HepG2 (cell line): Measurements from ENCODE around the gene HK2. TPM values are rescaled to one million over a fixed set of nuclear protein-coding genes. Genes with fewer than 3 reads are reported as not detected.
A peak's percentile ranks its signal among the peaks of the same experiment; 100 is the strongest.

ENCODE experiments used
- ADNP ChIP-seq: sonication (generic); formaldehyde crosslinking; IDR thresholded peaks from 2 replicates; pipeline ENCODE4 v1.4.0; 2020; ENCODE audit warnings: missing genetic modification reagents
- DMAP1 ChIP-seq: IDR thresholded peaks from 2 replicates; pipeline ENCODE4 v1.6.1; 2016
- IKZF4 ChIP-seq: sonication (generic); formaldehyde crosslinking; IDR thresholded peaks from 2 replicates; pipeline ENCODE4 v1.5.1; 2020; ENCODE audit warnings: borderline replicate concordance, mild to moderate bottlenecking, low read depth, missing genetic modification reagents; ENCODE audit errors: not compliant biosample characterization
- JUND ChIP-seq: sonication (generic); formaldehyde crosslinking; IDR thresholded peaks from 2 replicates; pipeline ENCODE4 v1.8.0; 2022; ENCODE audit warnings: mild to moderate bottlenecking, missing genetic modification reagents
- PATZ1 ChIP-seq: sonication (generic); formaldehyde crosslinking; IDR thresholded peaks from 2 replicates; pipeline ENCODE4 v1.4.0; 2020; ENCODE audit warnings: missing genetic modification reagents
- PAXIP1 ChIP-seq: sonication (generic); formaldehyde crosslinking; conservative IDR thresholded peaks from 2 replicates; pipeline ENCODE4 v1.4.0; 2020; ENCODE audit warnings: mild to moderate bottlenecking, missing genetic modification reagents, moderate library complexity
- SNAPC2 ChIP-seq: sonication (generic); formaldehyde crosslinking; IDR thresholded peaks from 2 replicates; pipeline ENCODE4 v1.8.1; 2022; ENCODE audit warnings: mild to moderate bottlenecking, missing genetic modification reagents
- THAP7 ChIP-seq: sonication (generic); formaldehyde crosslinking; IDR thresholded peaks from 2 replicates; pipeline ENCODE4 v1.8.1; 2023; ENCODE audit warnings: mild to moderate bottlenecking, missing genetic modification reagents
- ZNF318 ChIP-seq: sonication (generic); formaldehyde crosslinking; IDR thresholded peaks from 2 replicates; pipeline ENCODE4 v1.4.0; 2020; ENCODE audit warnings: mild to moderate bottlenecking, missing genetic modification reagents
- ZNF343 ChIP-seq: sonication (generic); formaldehyde crosslinking; IDR thresholded peaks from 2 replicates; pipeline ENCODE4 v1.4.0; 2020; ENCODE audit warnings: mild to moderate bottlenecking, missing genetic modification reagents
- ZNF530 ChIP-seq: sonication (generic); formaldehyde crosslinking; IDR thresholded peaks from 2 replicates; pipeline ENCODE4 v1.5.0; 2020; ENCODE audit warnings: low read depth, mild to moderate bottlenecking, missing genetic modification reagents
- ZSCAN25 ChIP-seq: sonication (generic); formaldehyde crosslinking; IDR thresholded peaks from 2 replicates; pipeline ENCODE4 v1.8.0; 2022; ENCODE audit warnings: mild to moderate bottlenecking, missing genetic modification reagents
- polyA plus RNA-seq, 8 experiments: library from polyadenylated mRNA; depleted of rRNA in 3 of 8; stranded (reverse) in 7 of 8; unstranded in 1 of 8; fragments of >200 nt; fragmentation: Illumina TruSeq in 4 of 8; extraction: Trizol in 4 of 8; gene quantifications; 2 replicates each; pipeline versions ENCODE4 v1.2.1 to v1.2.3, GENCODE V29; 2011 to 2016; ENCODE audit warnings: low read depth in 4 of 8, missing spikeins in 1 of 8, mixed read lengths in 1 of 8; ENCODE audit not compliant: insufficient read depth in 1 of 8
- total RNA-seq, 5 experiments: library from RNA; depleted of rRNA; stranded (reverse); fragments of >200 nt; fragmentation: Illumina TruSeq; extraction: Trizol; gene quantifications; 2 replicates each; pipeline ENCODE4 v1.2.3, GENCODE V29; 2016; ENCODE audit warnings: low read depth in 1 of 5

Gene HK2
- total and polyA plus RNA-seq, 2 of the 13 experiments (the other 11 are each of a cell fraction or from before 2014, with no cell fraction given) = 13.2 to 101 TPM

- TF ChIP-seq PATZ1 (0 out of 2 replicates have a peak, but pooled peaks have one; percentile 25), THAP7 (no peak), SNAPC2 (CRISPR knock-in tag) (no peak), ZSCAN25 (CRISPR knock-in tag) (peak; percentile 53; the same call in 1 of the 2 replicates), DMAP1 (CRISPR knock-in tag) (peak; percentile 68; the same call in 1 of the 2 replicates), ZNF343 (CRISPR knock-in tag) (0 out of 2 replicates have a peak, but pooled peaks have one; percentile 42), ZNF318 (no peak), JUND (peak; percentile 67; the same call in 1 of the 2 replicates), PAXIP1 (CRISPR knock-in tag) (peak; percentile 82), IKZF4 (no peak), ADNP (CRISPR knock-in tag) (no peak), ZNF530 (CRISPR knock-in tag) (no peak)
Observed at GRCh38 chr2:74917702-74918619, 84.0 kb downstream of the HK2 start (continued).
